IPS-18a (cell line): ENCODE measurements around the gene TANGO2.

Source experiments
- H3K27ac ChIP-seq: one replicate; pipeline ENCODE4 v1.5.1; 2013; ENCODE audit warnings: low read length
- H3K27me3 ChIP-seq: one replicate; pipeline ENCODE4 v1.6.1; 2013; ENCODE audit warnings: mild to moderate bottlenecking, low read length; ENCODE audit not compliant: control insufficient read depth, insufficient read depth
- H3K36me3 ChIP-seq: one replicate; pipeline ENCODE4 v1.6.1; 2013; ENCODE audit warnings: low read depth, low read length; ENCODE audit not compliant: control insufficient read depth
- H3K4me1 ChIP-seq: one replicate; pipeline ENCODE4 v1.6.1; 2013; ENCODE audit warnings: low read depth, low read length; ENCODE audit not compliant: control insufficient read depth
- H3K4me3 ChIP-seq: one replicate; pipeline ENCODE4 v1.5.1; 2013; ENCODE audit warnings: low read length
- H3K9ac ChIP-seq: one replicate; pipeline ENCODE4 v1.6.1; 2013; ENCODE audit warnings: mild to moderate bottlenecking, low read length, moderate library complexity
- H3K9me3 ChIP-seq: one replicate; pipeline ENCODE4 v1.6.1; 2013; ENCODE audit warnings: low read depth, low read length; ENCODE audit not compliant: control insufficient read depth

Gene TANGO2

GRCh38 chr22:20019661-20020532 lies 1.0 kb upstream of the TANGO2 start:
- peaks cover 47% of the 10 kb centered on the region for H3K27me3 ChIP-seq
- H3K27ac ChIP-seq: no peak overlapping the region
- no peaks in the 10 kb centered on the region for H3K9me3 ChIP-seq
- H3K4me1 ChIP-seq: peaks cover 5% of the 10 kb centered on the region
- no peaks in the 10 kb centered on the region for H3K36me3 ChIP-seq
- peak overlapping the region; percentile 38 for H3K4me3 ChIP-seq
- no peak overlapping the region for H3K9ac ChIP-seq

- Histone ChIP-seq H3K4me1 (peaks cover 5% of the 10 kb centered on the region), H3K9ac (peak overlapping the region; percentile 26), H3K27me3 (peaks cover 35% of the 10 kb centered on the region), H3K9me3 (no peaks in the 10 kb centered on the region), H3K36me3 (no peaks in the 10 kb centered on the region), H3K4me3 (peak overlapping the region; percentile 72), H3K27ac (no peak overlapping the region)
Measured at GRCh38 chr22:20021196-20022181, 579 bp downstream of the TANGO2 start.

GRCh38 chr22:20022231-20022977 lies 1.5 kb downstream of the TANGO2 start:
- Histone ChIP-seq H3K36me3 (no peaks in the 10 kb centered on the region), H3K27ac (no peak overlapping the region), H3K9ac (no peak overlapping the region), H3K9me3 (no peaks in the 10 kb centered on the region), H3K27me3 (peaks cover 30% of the 10 kb centered on the region), H3K4me3 (peak overlapping the region; percentile 72), H3K4me1 (peaks cover 2% of the 10 kb centered on the region)

GRCh38 chr22:20022978-20023613 lies 2.2 kb downstream of the TANGO2 start:
- Histone ChIP-seq H3K9me3 (no peaks in the 10 kb centered on the region), H3K27ac (no peak overlapping the region), H3K36me3 (no peaks in the 10 kb centered on the region), H3K27me3 (peaks cover 23% of the 10 kb centered on the region), H3K4me3 (no peak overlapping the region), H3K4me1 (no peaks in the 10 kb centered on the region), H3K9ac (no peak overlapping the region)

- H3K9me3 ChIP-seq: no peaks in the 10 kb centered on the region
- peaks cover 12% of the 10 kb centered on the region for H3K27me3 ChIP-seq
- no peaks in the 10 kb centered on the region for H3K4me1 ChIP-seq
- no peak overlapping the region for H3K9ac ChIP-seq
- H3K27ac ChIP-seq: no peak overlapping the region
- H3K36me3 ChIP-seq: no peaks in the 10 kb centered on the region
- H3K4me3 ChIP-seq: no peak overlapping the region
Measured at GRCh38 chr22:20024225-20024624, 3.3 kb downstream of the TANGO2 start.

GRCh38 chr22:20024650-20025397 lies 3.9 kb downstream of the TANGO2 start:
- Histone ChIP-seq H3K27ac (no peak overlapping the region), H3K9ac (no peak overlapping the region), H3K9me3 (no peaks in the 10 kb centered on the region), H3K4me3 (no peak overlapping the region), H3K27me3 (peaks cover 6% of the 10 kb centered on the region), H3K36me3 (no peaks in the 10 kb centered on the region), H3K4me1 (no peaks in the 10 kb centered on the region)

GRCh38 chr22:20025401-20026203 lies 4.7 kb downstream of the TANGO2 start:
- H3K27ac ChIP-seq: no peak overlapping the region
- H3K27me3 ChIP-seq: no peaks in the 10 kb centered on the region
- H3K4me3 ChIP-seq: no peak overlapping the region
- H3K9me3 ChIP-seq: no peaks in the 10 kb centered on the region
- H3K9ac ChIP-seq: no peak overlapping the region
- no peaks in the 10 kb centered on the region for H3K36me3 ChIP-seq
- no peaks in the 10 kb centered on the region for H3K4me1 ChIP-seq

GRCh38 chr22:20026204-20026908 lies 5.4 kb downstream of the TANGO2 start:
- no peaks in the 10 kb centered on the region for H3K36me3 ChIP-seq
- no peak overlapping the region for H3K27ac ChIP-seq
- H3K27me3 ChIP-seq: no peaks in the 10 kb centered on the region
- H3K9me3 ChIP-seq: no peaks in the 10 kb centered on the region
- no peak overlapping the region for H3K4me3 ChIP-seq
- no peaks in the 10 kb centered on the region for H3K4me1 ChIP-seq
- H3K9ac ChIP-seq: no peak overlapping the region

GRCh38 chr22:20026996-20027601 lies 6.2 kb downstream of the TANGO2 start:
- H3K4me1 ChIP-seq: no peaks in the 10 kb centered on the region
- H3K27ac ChIP-seq: no peak overlapping the region
- H3K27me3 ChIP-seq: no peaks in the 10 kb centered on the region
- no peak overlapping the region for H3K4me3 ChIP-seq
- H3K9me3 ChIP-seq: no peaks in the 10 kb centered on the region
- H3K9ac ChIP-seq: no peak overlapping the region
- H3K36me3 ChIP-seq: no peaks in the 10 kb centered on the region
